ENCODE measurements around the gene TSKU. TPM values are rescaled to one million over a fixed set of nuclear protein-coding genes. Genes with fewer than 3 reads are reported as not detected.

The TSKU gene
- total RNA-seq, 1 donor from 2014 or later = 42.3 TPM

DNA sequence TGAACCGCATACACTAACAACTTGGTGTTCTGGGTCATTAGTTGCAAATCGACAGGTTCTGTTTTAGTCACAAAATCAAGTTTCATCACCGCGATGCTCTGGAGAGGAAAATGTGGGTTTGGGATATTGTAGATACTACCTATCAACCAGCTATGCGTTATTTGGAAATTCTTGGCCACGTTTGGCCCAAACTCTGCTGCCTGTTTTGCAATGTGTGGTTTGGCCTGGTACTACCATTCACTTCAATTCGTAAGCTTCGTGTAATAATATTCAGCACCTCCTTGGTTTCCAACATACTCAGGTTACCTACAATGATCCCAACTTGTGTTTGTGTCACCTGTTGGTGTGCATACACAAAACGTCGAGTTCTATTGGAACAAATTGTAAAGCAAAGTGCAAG, 61.4 kb downstream of the TSKU start:
- Mint-ChIP-seq H3K4me3 (ENCODE audit: unreplicated experiment) (no peak overlapping the region), H3K9me3 (ENCODE audit: low read depth) (no peaks in the 10 kb centered on the region), H3K27ac (ENCODE audit: unreplicated experiment) (no peak overlapping the region), H3K36me3 (ENCODE audit: low read depth) (no peaks in the 10 kb centered on the region), H3K4me1 (ENCODE audit: low read depth) (peaks cover 6% of the 10 kb centered on the region), H3K27me3 (ENCODE audit: low read depth) (peaks cover 24% of the 10 kb centered on the region)
- TF ChIP-seq, protein P1, sequence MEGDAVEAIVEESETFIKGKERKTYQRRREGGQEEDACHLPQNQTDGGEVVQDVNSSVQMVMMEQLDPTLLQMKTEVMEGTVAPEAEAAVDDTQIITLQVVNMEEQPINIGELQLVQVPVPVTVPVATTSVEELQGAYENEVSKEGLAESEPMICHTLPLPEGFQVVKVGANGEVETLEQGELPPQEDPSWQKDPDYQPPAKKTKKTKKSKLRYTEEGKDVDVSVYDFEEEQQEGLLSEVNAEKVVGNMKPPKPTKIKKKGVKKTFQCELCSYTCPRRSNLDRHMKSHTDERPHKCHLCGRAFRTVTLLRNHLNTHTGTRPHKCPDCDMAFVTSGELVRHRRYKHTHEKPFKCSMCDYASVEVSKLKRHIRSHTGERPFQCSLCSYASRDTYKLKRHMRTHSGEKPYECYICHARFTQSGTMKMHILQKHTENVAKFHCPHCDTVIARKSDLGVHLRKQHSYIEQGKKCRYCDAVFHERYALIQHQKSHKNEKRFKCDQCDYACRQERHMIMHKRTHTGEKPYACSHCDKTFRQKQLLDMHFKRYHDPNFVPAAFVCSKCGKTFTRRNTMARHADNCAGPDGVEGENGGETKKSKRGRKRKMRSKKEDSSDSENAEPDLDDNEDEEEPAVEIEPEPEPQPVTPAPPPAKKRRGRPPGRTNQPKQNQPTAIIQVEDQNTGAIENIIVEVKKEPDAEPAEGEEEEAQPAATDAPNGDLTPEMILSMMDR (IDR thresholded peaks at IDR 0.05) = no peak
- DNase-seq (ENCODE audit: low spot score) = no peak

DNA sequence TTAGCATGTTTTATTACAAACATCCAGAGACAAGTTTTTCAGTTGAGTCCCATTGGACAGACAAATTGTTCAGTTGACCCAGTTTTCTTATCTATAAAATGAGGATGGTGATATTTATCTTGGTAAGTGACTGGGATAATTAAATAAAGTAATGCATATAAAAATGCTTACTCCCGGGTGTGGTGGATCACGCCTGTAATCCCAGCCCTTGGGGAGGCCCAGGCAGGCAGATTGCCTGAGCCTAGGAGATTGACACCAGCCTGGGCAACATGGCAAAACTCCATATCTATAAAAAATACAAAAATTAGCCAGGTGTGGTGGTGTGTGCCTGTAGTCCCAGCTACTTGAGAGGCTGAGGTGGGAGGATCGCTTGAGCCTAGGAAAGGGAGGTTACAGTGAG, 61.9 kb downstream of the TSKU start:
- H3K9me3 Mint-ChIP-seq (ENCODE audit: low read depth) = no peaks in the 10 kb centered on the region
- no peaks in the 10 kb centered on the region for H3K36me3 Mint-ChIP-seq (ENCODE audit: low read depth)
- no peak for DNase-seq (ENCODE audit: low spot score)
- peaks cover 20% of the 10 kb centered on the region for H3K27me3 Mint-ChIP-seq (ENCODE audit: low read depth)
- H3K27ac Mint-ChIP-seq (ENCODE audit: unreplicated experiment) = no peak overlapping the region
- H3K4me1 Mint-ChIP-seq (ENCODE audit: low read depth) = peaks cover 6% of the 10 kb centered on the region
- H3K4me3 Mint-ChIP-seq (ENCODE audit: unreplicated experiment) = no peak overlapping the region
- TF ChIP-seq, protein P1 (IDR thresholded peaks at IDR 0.05) = no peak

DNA sequence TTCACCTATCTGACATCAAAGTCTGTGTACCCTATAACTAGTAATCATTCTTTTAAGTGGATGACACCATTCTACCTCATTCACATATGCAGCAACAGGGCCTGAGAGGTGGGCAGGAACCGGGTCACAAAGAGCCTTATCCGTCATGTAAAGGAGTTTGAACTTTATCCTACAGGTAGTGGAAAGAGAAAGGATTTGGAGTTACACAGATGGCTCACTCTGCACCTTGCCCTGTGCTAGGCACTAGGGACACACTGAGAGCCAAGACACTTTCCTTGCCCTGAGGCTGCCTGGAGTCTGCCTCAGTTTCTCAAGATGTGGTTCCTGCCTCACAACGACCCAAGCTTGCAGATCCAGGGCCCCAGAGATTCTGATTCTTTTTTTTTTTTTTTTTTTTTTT, 63.3 kb downstream of the TSKU start:
- Mint-ChIP-seq H3K27me3 (ENCODE audit: low read depth) (peaks cover 15% of the 10 kb centered on the region), H3K9me3 (ENCODE audit: low read depth) (no peaks in the 10 kb centered on the region), H3K4me1 (ENCODE audit: low read depth) (peaks cover 2% of the 10 kb centered on the region), H3K36me3 (ENCODE audit: low read depth) (no peaks in the 10 kb centered on the region), H3K27ac (ENCODE audit: unreplicated experiment) (no peak overlapping the region), H3K4me3 (ENCODE audit: unreplicated experiment) (no peak overlapping the region)
- TF ChIP-seq, protein P1 (IDR thresholded peaks at IDR 0.05) = no peak
- no peak for DNase-seq (ENCODE audit: low spot score)

Other genes with a start within 250 kb of the TSKU start
- gene LRRC32, start 112.6 kb upstream of the TSKU start, total RNA-seq = 113 to 367 TPM (median 367 TPM) in 3 replicates
- gene ACER3, start 77.6 kb downstream of the TSKU start, total RNA-seq = 15.8 to 17.9 TPM (median 16.0 TPM) in 3 replicates